GM19239 (cell line): Measurements from ENCODE around the gene SYNJ2.

ENCODE experiments used
- DNase-seq: peaks from one replicate; pipeline ENCODE4 v3.0.0; 2011; ENCODE audit warnings: low spot score; ENCODE audit not compliant: insufficient read length
- FAIRE-seq: peaks from 2 replicates; lab custom pipeline; 2011; peaks lifted over from hg19 to GRCh38; lab: Jason Lieb, UNC

The SYNJ2 gene

GRCh38 chr6:158038291-158039177 is 56.9 kb downstream of the SYNJ2 start:
- DNase-seq (no peak), FAIRE-seq (no peak)

DNA sequence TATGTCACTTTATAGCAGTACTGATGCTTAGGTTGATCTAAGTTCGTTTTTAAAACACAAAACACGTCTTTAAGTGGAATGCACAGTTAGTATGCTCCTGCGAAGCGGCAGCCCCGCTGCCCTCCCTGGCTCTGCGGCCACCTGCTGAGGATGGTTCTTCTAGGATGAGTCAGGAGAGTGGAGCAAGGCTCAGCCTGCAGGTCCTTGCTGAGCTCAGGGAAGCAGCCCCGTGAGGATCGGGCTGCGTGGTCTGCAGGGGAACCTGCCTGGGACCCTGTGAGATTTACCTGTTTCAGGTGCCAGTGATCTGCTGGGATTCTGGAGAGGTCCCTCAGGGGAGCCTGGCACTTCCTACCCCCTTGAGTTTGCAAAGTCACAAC is 57.5 kb downstream of the SYNJ2 start:
- DNase-seq (no peak), FAIRE-seq (no peak)

DNA sequence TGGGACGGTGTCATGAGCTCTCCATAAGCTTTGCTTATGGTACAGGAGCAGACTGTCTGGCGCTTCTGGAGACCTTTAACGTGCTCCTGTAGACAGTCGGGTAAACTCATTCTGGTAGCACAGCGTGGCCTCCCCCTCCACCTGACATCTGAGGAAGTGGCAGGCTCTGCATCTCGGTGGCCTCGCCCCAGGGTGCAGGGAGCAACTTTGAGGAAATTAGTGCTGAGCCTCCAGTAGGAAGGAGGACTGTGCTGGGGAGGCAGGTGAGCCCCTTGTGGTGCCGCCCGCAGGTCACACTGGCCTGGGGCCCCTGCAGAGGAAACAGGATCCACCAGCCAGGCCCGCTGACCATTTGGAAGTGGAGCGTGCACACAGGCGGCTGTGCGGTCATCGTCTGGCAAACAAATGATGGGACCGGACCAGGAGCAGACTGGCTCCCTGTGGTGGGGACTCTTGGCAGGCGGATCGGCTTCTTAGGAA is 57.9 kb downstream of the SYNJ2 start:
- FAIRE-seq: no peak

GRCh38 chr6:158040051-158040803 is 58.6 kb downstream of the SYNJ2 start:
- no peak for DNase-seq
- no peak for FAIRE-seq

More for the DNA sequence above, 57.9 kb downstream of the SYNJ2 start:
- DNase-seq: no peak

DNA sequence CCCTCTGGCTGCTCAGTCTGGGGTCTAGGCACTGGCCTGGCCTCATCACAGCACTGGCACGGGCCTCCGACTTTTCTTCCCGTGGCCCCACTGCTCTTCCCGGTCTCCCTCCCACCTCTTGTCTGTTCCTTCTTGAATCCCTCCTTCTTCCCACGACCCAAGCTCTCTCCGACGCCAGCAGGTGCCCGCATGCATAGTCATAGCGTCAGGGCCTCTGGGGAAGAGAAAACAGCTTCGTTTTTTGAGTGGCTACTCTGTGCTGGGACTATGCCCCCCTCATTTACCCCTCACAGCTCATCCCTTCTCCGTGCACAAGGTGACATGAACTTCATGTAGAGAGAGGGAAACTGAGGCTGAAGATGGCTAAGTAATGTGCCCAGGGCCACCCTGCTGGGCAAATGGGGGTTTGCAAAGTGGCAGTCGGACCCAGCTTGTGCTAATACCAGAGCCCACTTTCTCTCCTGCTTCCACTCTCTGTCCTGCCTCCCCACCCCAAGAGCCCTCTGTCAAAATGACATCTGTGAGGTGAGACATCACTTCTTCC is 59.2 kb downstream of the SYNJ2 start:
- DNase-seq (no peak), FAIRE-seq (no peak)

- DNase-seq: no peak
- FAIRE-seq: no peak
Observed at GRCh38 chr6:158041370-158041769, 59.7 kb downstream of the SYNJ2 start.

- FAIRE-seq (no peak), DNase-seq (no peak)
Observed at GRCh38 chr6:158041788-158042187, 60.1 kb downstream of the SYNJ2 start.

GRCh38 chr6:158042245-158042798 is 60.7 kb downstream of the SYNJ2 start:
- DNase-seq (no peak), FAIRE-seq (no peak)

- DNase-seq: no peak
- FAIRE-seq: no peak
Observed at GRCh38 chr6:158043008-158043407, 61.3 kb downstream of the SYNJ2 start.

- DNase-seq: no peak
- no peak for FAIRE-seq
Observed at GRCh38 chr6:158043586-158044524, 62.2 kb downstream of the SYNJ2 start.

DNA sequence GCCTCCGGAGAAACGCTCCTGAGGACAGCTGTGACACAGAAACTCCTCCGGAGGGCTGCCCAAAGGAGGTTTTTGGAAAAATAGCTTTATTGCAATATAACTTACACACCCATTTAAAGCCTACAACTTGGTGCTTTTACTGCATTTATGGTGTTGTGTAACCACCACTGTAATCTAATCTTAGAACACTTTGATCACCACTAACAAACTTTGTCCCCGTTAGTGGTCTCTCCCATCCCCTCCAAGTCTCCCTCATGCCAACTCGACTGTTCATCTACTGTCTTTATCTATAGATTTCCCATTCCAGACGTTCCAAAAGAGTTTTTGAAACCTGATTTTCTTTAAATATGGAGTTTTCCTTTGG is 62.8 kb downstream of the SYNJ2 start:
- no peak for DNase-seq
- FAIRE-seq: no peak

- no peak for FAIRE-seq
- DNase-seq: no peak
Observed at GRCh38 chr6:158046201-158047126, 64.8 kb downstream of the SYNJ2 start.

GRCh38 chr6:158047127-158047518 is 65.5 kb downstream of the SYNJ2 start:
- FAIRE-seq (no peak), DNase-seq (no peak)

GRCh38 chr6:158047563-158048323 is 66.1 kb downstream of the SYNJ2 start:
- DNase-seq: no peak
- FAIRE-seq: no peak

- DNase-seq: no peak
- FAIRE-seq: no peak
Observed at GRCh38 chr6:158048589-158048988, 66.9 kb downstream of the SYNJ2 start.

- DNase-seq: no peak
- FAIRE-seq: no peak
Observed at GRCh38 chr6:158049055-158050028, 67.7 kb downstream of the SYNJ2 start.
